ENCODE results near the gene COPZ2. TPM values are rescaled to one million over a fixed set of nuclear protein-coding genes. Genes with fewer than 3 reads are reported as not detected.
A peak's percentile ranks its signal among the peaks of the same experiment; 100 is the strongest.

The COPZ2 gene
- total RNA-seq, 1 donor from 2014 or later, result 16.9 TPM

- no peak for DNase-seq (ENCODE audit: extremely low read depth, low read depth, low spot score)
These were observed 18.7 kb upstream of the COPZ2 start for GRCh38 chr17:48056246-48056745.

GRCh38 chr17:48055531-48056245, 18.1 kb upstream of the COPZ2 start:
- no peak for DNase-seq (ENCODE audit: extremely low read depth, low read depth, low spot score)

- DNase-seq (ENCODE audit: extremely low read depth, low read depth, low spot score), result no peak
These were observed 16.9 kb upstream of the COPZ2 start for GRCh38 chr17:48054238-48055185.

GRCh38 chr17:48053758-48054237, 16.2 kb upstream of the COPZ2 start:
- no peak for DNase-seq (ENCODE audit: extremely low read depth, low read depth, low spot score)

- no peak for DNase-seq (ENCODE audit: extremely low read depth, low read depth, low spot score)
These were observed 15.6 kb upstream of the COPZ2 start for GRCh38 chr17:48052956-48053757.

- peak; percentile 51 for DNase-seq (ENCODE audit: extremely low read depth, low read depth, low spot score)
These were observed 14.3 kb upstream of the COPZ2 start for GRCh38 chr17:48051706-48052486.

GRCh38 chr17:48051283-48051682, 13.7 kb upstream of the COPZ2 start:
- no peak for DNase-seq (ENCODE audit: extremely low read depth, low read depth, low spot score)

GRCh38 chr17:48048384-48049126, 11.0 kb upstream of the COPZ2 start:
- DNase-seq (ENCODE audit: extremely low read depth, low read depth, low spot score), result no peak

GRCh38 chr17:48047741-48048383, 10.3 kb upstream of the COPZ2 start, which contains the start of gene NFE2L1:
Gene NFE2L1, plus strand, starts transcription at chr17:48048359. Its CDS starts 2,760 bp downstream, at chr17:48051119.
- peak; percentile 96 for DNase-seq (ENCODE audit: extremely low read depth, low read depth, low spot score)

- no peak for DNase-seq (ENCODE audit: extremely low read depth, low read depth, low spot score)
These were observed 9.6 kb upstream of the COPZ2 start for GRCh38 chr17:48047113-48047740.

GRCh38 chr17:48046296-48046695, 8.7 kb upstream of the COPZ2 start:
- DNase-seq (ENCODE audit: extremely low read depth, low read depth, low spot score), result no peak

GRCh38 chr17:48045316-48046001, 7.9 kb upstream of the COPZ2 start:
- DNase-seq (ENCODE audit: extremely low read depth, low read depth, low spot score), result no peak

- no peak for DNase-seq (ENCODE audit: extremely low read depth, low read depth, low spot score)
These were observed 7.3 kb upstream of the COPZ2 start for GRCh38 chr17:48044851-48045250.

GRCh38 chr17:48043176-48043575, 5.6 kb upstream of the COPZ2 start:
- no peak for DNase-seq (ENCODE audit: extremely low read depth, low read depth, low spot score)

GRCh38 chr17:48038687-48039086, 1.1 kb upstream of the COPZ2 start:
- DNase-seq (ENCODE audit: extremely low read depth, low read depth, low spot score), result no peak

- DNase-seq (ENCODE audit: extremely low read depth, low read depth, low spot score), result no peak
These were observed 284 bp upstream of the COPZ2 start for GRCh38 chr17:48037838-48038323.

- no peak for DNase-seq (ENCODE audit: extremely low read depth, low read depth, low spot score)
These were observed 933 bp downstream of the COPZ2 start for GRCh38 chr17:48036693-48037035.
